OCI-LY1 (cell line): Measurements from ENCODE around the gene CFAP251.

Experiments used
- H2AFZ ChIP-seq: fragments of 200-600 bp; sonication (generic), shearing (Covaris generic); 2 replicates; pipeline ENCODE4 v1.6.0; 2014; ENCODE audit warnings: antibody characterized with exemption, mild to moderate bottlenecking, low read length
- H3F3A ChIP-seq: fragments of 200-600 bp; sonication (generic), shearing (Covaris generic); 2 replicates; pipeline ENCODE4 v1.6.0; 2014; ENCODE audit warnings: mild to moderate bottlenecking, antibody characterized with exemption, low read length, moderate library complexity; ENCODE audit not compliant: insufficient read depth
- H3K27ac ChIP-seq: fragments of 200-600 bp; sonication (generic); 2 replicates; pipeline ENCODE4 v1.5.1; 2014; ENCODE audit warnings: low read length, mixed run types, mild to moderate bottlenecking, low read depth; ENCODE audit not compliant: poor library complexity, severe bottlenecking
- H3K27me3 ChIP-seq: fragments of 200-600 bp; sonication (generic); 2 replicates; pipeline ENCODE4 v1.6.0; 2014; ENCODE audit warnings: antibody characterized with exemption, mild to moderate bottlenecking, low read length, moderate library complexity; ENCODE audit not compliant: insufficient read depth
- H3K36me3 ChIP-seq: fragments of 200-600 bp; sonication (generic); 2 replicates; pipeline ENCODE4 v1.6.1; 2014; ENCODE audit warnings: mild to moderate bottlenecking, antibody characterized with exemption, low read length, moderate library complexity, mixed read lengths; ENCODE audit not compliant: insufficient read depth
- H3K4me1 ChIP-seq: fragments of 200-600 bp; sonication (generic); 2 replicates; pipeline ENCODE4 v1.5.1; 2014; ENCODE audit warnings: mild to moderate bottlenecking, low read length, moderate library complexity; ENCODE audit not compliant: insufficient read depth, severe bottlenecking
- H3K4me2 ChIP-seq: fragments of 200-600 bp; sonication (generic), shearing (Covaris generic); 2 replicates; pipeline ENCODE4 v1.6.1; 2014; ENCODE audit warnings: low read length
- H3K4me3 ChIP-seq: fragments of 200-600 bp; sonication (generic); 2 replicates; pipeline ENCODE4 v1.5.1; 2014; ENCODE audit warnings: low read length, low read depth, mild to moderate bottlenecking, mixed read lengths; ENCODE audit not compliant: poor library complexity, severe bottlenecking
- H3K79me2 ChIP-seq: fragments of 200-600 bp; shearing (Covaris generic); 2 replicates; pipeline ENCODE4 v1.6.1; 2016; ENCODE audit warnings: mixed run types, low read length, mixed read lengths; ENCODE audit not compliant: insufficient read depth
- H3K9ac ChIP-seq: fragments of 200-600 bp; sonication (generic), shearing (Covaris generic); 2 replicates; pipeline ENCODE4 v1.6.1; 2014; ENCODE audit warnings: mild to moderate bottlenecking, low read length, mixed read lengths
- H3K9me2 ChIP-seq: fragments of 200-600 bp; sonication (generic), shearing (Covaris generic); 2 replicates; pipeline ENCODE4 v1.6.1; 2014; ENCODE audit warnings: low read depth, mild to moderate bottlenecking, low read length, mixed read lengths
- H3K9me3 ChIP-seq: fragments of 200-600 bp; shearing (Covaris generic); 2 replicates; pipeline ENCODE4 v1.6.1; 2014; ENCODE audit warnings: low read length, mixed read lengths
- H4K20me1 ChIP-seq: fragments of 200-600 bp; sonication (generic), shearing (Covaris generic); 2 replicates; pipeline ENCODE4 v1.6.0; 2016; ENCODE audit warnings: mild to moderate bottlenecking, low read length; ENCODE audit not compliant: insufficient read depth
- EZH2 ChIP-seq: fragments of 200-600 bp; sonication (generic), shearing (Covaris generic); IDR thresholded peaks from 2 replicates; pipeline ENCODE4 v1.8.0; 2017; ENCODE audit warnings: borderline replicate concordance, mixed run types, mild to moderate bottlenecking, antibody characterized with exemption, low read length, moderate library complexity, mixed read lengths
- TF ChIP-seq, protein P1 (sequence below): fragments of 200-600 bp; sonication (generic), shearing (Covaris generic); IDR thresholded peaks from 2 replicates; pipeline ENCODE4 v1.5.1; 2017; ENCODE audit warnings: mild to moderate bottlenecking, antibody characterized with exemption, low read length, moderate library complexity, mixed read lengths

The CFAP251 gene

DNA sequence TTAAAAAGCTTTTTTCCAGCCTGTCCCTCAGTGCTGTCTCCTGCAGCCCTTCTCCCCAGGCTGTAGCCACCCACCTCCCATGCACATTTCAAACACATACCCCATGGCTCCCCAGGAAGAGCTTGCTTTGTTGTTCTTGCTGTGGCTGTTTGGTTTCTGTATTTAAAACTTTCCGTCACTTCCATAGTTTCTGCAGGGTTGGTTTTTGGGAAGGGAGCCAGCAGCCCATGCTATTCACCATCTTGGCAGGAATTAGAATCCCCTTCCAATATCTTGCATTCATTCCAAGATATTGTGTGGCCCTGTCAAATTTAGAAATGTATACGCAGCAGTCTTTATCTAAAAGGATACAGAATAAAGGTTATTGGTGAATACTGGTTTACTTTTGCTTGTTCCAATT, 29.6 kb downstream of the CFAP251 start:
- TF ChIP-seq EZH2, result no peak
- TF ChIP-seq, protein P1, sequence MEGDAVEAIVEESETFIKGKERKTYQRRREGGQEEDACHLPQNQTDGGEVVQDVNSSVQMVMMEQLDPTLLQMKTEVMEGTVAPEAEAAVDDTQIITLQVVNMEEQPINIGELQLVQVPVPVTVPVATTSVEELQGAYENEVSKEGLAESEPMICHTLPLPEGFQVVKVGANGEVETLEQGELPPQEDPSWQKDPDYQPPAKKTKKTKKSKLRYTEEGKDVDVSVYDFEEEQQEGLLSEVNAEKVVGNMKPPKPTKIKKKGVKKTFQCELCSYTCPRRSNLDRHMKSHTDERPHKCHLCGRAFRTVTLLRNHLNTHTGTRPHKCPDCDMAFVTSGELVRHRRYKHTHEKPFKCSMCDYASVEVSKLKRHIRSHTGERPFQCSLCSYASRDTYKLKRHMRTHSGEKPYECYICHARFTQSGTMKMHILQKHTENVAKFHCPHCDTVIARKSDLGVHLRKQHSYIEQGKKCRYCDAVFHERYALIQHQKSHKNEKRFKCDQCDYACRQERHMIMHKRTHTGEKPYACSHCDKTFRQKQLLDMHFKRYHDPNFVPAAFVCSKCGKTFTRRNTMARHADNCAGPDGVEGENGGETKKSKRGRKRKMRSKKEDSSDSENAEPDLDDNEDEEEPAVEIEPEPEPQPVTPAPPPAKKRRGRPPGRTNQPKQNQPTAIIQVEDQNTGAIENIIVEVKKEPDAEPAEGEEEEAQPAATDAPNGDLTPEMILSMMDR, result no peak
- Histone ChIP-seq H3K79me2 (no peaks in the 10 kb centered on the region), H3K4me2 (no peak overlapping the region), H3K36me3 (peaks cover 22% of the 10 kb centered on the region), H3K27me3 (no peaks in the 10 kb centered on the region), H3K4me1 (no peaks in the 10 kb centered on the region), H3K9ac (no peak overlapping the region), H3K9me3 (peaks cover under 1% of the 10 kb centered on the region), H3F3A (no peaks in the 10 kb centered on the region), H3K27ac (no peak overlapping the region), H4K20me1 (no peaks in the 10 kb centered on the region), H3K9me2 (no peaks in the 10 kb centered on the region), H2AFZ (no peak overlapping the region), H3K4me3 (no peak overlapping the region)

DNA sequence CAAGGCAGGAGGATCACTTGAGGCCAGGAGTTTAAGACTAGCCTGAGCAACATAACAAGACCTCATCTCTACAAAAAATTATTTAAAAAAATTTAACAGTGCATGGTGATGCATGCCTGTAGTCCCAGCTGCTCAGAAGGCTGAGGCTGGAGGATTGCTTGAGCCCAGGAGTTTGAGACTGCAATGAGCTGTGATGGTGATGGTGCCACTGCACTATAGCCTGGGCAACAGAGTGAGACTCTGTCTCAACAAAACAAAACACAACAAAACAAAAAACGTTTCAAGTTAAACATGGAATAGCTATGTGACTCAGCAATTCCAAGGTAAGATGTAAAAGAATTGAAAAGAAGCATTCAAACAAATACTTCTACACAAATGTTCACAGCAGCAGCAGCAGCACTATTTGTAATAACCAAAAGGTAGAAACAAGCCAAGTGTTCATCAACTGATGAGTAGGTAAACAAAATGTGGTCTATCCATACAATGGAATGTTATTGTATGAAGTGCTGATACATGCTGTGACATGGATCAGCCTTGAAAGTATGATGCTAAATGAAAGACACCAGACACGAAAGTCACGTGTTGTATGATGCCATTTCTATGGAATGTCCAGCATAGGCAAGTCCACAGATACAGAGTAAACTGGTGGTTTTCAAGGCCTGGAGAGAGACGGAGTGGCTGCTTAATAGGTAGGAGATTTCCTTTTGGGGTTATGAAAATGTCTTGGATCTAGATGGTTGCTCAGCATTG, 31.4 kb downstream of the CFAP251 start:
- Histone ChIP-seq H3F3A (no peaks in the 10 kb centered on the region; the same call in 1 of the 2 replicates), H3K9ac (no peak overlapping the region), H3K4me1 (peaks cover 2% of the 10 kb centered on the region), H4K20me1 (no peaks in the 10 kb centered on the region), H3K4me3 (no peak overlapping the region), H3K4me2 (no peak overlapping the region), H2AFZ (no peak overlapping the region), H3K9me2 (no peaks in the 10 kb centered on the region), H3K9me3 (peaks cover 9% of the 10 kb centered on the region), H3K27me3 (no peaks in the 10 kb centered on the region), H3K27ac (no peak overlapping the region), H3K36me3 (peaks cover 29% of the 10 kb centered on the region), H3K79me2 (no peaks in the 10 kb centered on the region)
- TF ChIP-seq, protein P1, result no peak
- no peak for TF ChIP-seq EZH2

DNA sequence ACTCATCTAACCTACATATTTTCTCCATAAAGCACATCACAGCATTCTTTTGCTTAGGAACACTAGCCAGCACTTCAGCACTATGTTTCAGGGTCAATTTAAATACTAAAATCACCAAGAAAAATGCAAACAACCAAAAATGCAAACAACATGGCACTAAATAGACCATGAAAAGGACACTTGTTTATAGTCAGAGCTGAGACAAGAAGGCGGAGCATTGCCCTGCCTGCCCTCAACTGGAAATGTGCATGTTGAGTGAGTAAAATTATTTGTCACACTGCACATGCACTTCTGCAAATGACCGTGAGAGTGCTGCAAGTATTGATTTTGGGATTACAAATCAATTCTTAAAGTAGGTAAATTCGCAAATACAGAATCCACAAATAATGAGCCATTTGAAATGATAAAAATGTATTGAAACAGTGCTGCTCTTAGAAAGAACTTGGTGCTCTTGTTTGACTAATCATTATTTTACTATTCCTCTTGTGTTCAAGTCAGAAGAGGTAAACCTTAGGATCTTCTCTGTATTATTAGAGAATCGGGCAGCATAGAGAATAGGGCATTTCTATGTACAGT, 34.8 kb downstream of the CFAP251 start:
- Histone ChIP-seq H3K9me3 (peaks cover 9% of the 10 kb centered on the region), H2AFZ (no peak overlapping the region), H3K9me2 (no peaks in the 10 kb centered on the region), H3K9ac (no peak overlapping the region), H3K27me3 (no peaks in the 10 kb centered on the region), H3K36me3 (peaks cover 12% of the 10 kb centered on the region), H3K79me2 (no peaks in the 10 kb centered on the region), H3K4me3 (no peak overlapping the region), H4K20me1 (no peaks in the 10 kb centered on the region), H3K4me1 (peaks cover 15% of the 10 kb centered on the region), H3K27ac (no peak overlapping the region), H3F3A (no peaks in the 10 kb centered on the region; the same call in 1 of the 2 replicates), H3K4me2 (no peak overlapping the region)
- TF ChIP-seq EZH2, result no peak
- TF ChIP-seq, protein P1, result no peak
